Neural crest cell (in vitro differentiated cells): ENCODE measurements around the gene ERC2. TPM values are rescaled to one million over a fixed set of nuclear protein-coding genes. Genes with fewer than 3 reads are reported as not detected.

ENCODE experiments used
- DNase-seq: peaks from one replicate; pipeline ENCODE4 v3.0.0; 2021; ENCODE audit warnings: low read depth, mixed read lengths, low spot score
- H3K27ac Mint-ChIP-seq: one replicate; pipeline ENCODE4 v1.8.0; 2021; ENCODE audit warnings: mild to moderate bottlenecking, mixed read lengths; ENCODE audit not compliant: unreplicated experiment
- H3K27me3 Mint-ChIP-seq: 2 replicates; pipeline ENCODE4 v1.8.0; 2021; ENCODE audit warnings: low read depth, mild to moderate bottlenecking, mixed read lengths
- H3K36me3 Mint-ChIP-seq: 2 replicates; pipeline ENCODE4 v1.8.0; 2021; ENCODE audit warnings: low read depth, mild to moderate bottlenecking, mixed read lengths
- H3K4me1 Mint-ChIP-seq: 2 replicates; pipeline ENCODE4 v1.8.0; 2021; ENCODE audit warnings: mixed read lengths
- H3K4me3 Mint-ChIP-seq: one replicate; pipeline ENCODE4 v1.8.0; 2021; ENCODE audit warnings: mild to moderate bottlenecking, mixed read lengths
- H3K9me3 Mint-ChIP-seq: 2 replicates; pipeline ENCODE4 v1.8.0; 2021; ENCODE audit warnings: mixed read lengths
- total RNA-seq: library from RNA; stranded (reverse); gene quantifications from 2 replicates; pipeline ENCODE4 v1.2.1, GENCODE V29; 2021
- TF ChIP-seq, protein P1 (sequence below): fragments of 200-600 bp; sonication (generic); conservative IDR thresholded peaks from 2 replicates; pipeline ENCODE4 v1.5.0; 2021; ENCODE audit warnings: antibody characterized with exemption, mild to moderate bottlenecking

Gene ERC2
- total RNA-seq, 1 donor from 2014 or later: 13.5 TPM

DNA sequence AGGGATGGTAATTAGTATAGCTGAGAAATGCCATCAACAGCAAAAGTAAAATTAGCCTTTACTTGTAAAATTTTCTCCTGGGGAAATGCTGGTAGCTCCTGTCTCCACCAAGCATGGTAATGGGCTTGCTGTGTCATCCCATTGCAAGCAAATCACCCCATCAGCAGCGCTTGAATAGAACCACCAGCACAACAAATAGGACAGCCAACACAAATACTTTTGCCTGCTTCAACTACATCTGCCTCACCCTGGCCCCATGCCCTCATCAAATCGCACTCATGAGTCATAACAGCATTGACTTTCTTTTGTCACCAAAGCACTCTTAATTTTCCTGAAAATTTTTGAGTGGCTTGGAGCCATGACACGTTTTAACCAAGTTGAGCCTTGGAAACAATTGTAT is 52.6 kb downstream of the ERC2 start:
- Mint-ChIP-seq H3K27me3 (no peaks in the 10 kb centered on the region), H3K4me3 (no peak overlapping the region), H3K27ac (no peak overlapping the region), H3K36me3 (no peaks in the 10 kb centered on the region), H3K9me3 (no peaks in the 10 kb centered on the region), H3K4me1 (peaks cover 7% of the 10 kb centered on the region)
- TF ChIP-seq, protein P1, sequence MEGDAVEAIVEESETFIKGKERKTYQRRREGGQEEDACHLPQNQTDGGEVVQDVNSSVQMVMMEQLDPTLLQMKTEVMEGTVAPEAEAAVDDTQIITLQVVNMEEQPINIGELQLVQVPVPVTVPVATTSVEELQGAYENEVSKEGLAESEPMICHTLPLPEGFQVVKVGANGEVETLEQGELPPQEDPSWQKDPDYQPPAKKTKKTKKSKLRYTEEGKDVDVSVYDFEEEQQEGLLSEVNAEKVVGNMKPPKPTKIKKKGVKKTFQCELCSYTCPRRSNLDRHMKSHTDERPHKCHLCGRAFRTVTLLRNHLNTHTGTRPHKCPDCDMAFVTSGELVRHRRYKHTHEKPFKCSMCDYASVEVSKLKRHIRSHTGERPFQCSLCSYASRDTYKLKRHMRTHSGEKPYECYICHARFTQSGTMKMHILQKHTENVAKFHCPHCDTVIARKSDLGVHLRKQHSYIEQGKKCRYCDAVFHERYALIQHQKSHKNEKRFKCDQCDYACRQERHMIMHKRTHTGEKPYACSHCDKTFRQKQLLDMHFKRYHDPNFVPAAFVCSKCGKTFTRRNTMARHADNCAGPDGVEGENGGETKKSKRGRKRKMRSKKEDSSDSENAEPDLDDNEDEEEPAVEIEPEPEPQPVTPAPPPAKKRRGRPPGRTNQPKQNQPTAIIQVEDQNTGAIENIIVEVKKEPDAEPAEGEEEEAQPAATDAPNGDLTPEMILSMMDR: no peak
- no peak for DNase-seq

DNA sequence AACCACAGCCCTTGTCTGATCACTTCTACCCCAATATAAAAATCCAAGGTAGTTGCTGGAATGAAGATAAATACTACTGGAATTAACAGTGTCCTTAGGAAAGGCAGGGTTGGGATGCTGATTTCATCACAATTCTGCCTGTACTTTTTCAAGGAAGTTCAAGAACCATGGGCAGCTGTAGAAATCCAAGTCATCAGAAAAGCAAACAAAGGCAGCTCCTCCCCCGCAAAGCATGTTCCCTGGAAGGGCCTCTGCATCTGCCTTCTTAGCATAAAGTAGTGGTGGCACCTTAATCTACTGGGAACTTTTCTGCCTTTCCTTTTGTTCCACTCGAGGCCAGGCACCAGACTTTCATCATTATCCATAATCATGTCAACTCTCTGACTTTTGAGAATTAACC is 54.4 kb downstream of the ERC2 start:
- Mint-ChIP-seq H3K27me3 (no peaks in the 10 kb centered on the region), H3K27ac (peak overlapping the region; percentile 86), H3K36me3 (no peaks in the 10 kb centered on the region), H3K4me1 (peaks cover 7% of the 10 kb centered on the region), H3K9me3 (no peaks in the 10 kb centered on the region), H3K4me3 (no peak overlapping the region)
- DNase-seq: no peak
- TF ChIP-seq, protein P1: no peak

DNA sequence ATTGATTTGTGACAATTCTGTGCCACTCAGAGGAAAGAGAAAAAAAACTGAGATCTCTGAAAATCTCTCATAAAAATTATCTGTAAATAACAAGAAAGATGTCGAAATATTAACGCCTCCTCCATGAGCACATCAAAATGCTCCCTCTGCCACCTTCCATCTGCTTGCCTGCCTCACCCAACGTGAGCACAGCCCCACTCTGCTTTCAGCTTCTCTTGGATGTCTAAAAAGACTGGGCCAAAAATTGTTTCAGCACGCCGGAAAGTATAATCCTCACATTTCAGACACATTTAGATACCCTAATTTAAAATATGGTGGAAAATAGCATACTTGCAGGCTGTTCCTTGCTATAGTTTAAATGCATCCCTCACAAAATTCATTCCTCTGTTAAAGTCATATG is 57.1 kb downstream of the ERC2 start:
- DNase-seq: no peak
- Mint-ChIP-seq H3K4me3 (no peak overlapping the region), H3K27me3 (no peaks in the 10 kb centered on the region), H3K9me3 (no peaks in the 10 kb centered on the region), H3K27ac (no peak overlapping the region), H3K36me3 (no peaks in the 10 kb centered on the region), H3K4me1 (peaks cover 7% of the 10 kb centered on the region)
- TF ChIP-seq, protein P1: no peak

DNA sequence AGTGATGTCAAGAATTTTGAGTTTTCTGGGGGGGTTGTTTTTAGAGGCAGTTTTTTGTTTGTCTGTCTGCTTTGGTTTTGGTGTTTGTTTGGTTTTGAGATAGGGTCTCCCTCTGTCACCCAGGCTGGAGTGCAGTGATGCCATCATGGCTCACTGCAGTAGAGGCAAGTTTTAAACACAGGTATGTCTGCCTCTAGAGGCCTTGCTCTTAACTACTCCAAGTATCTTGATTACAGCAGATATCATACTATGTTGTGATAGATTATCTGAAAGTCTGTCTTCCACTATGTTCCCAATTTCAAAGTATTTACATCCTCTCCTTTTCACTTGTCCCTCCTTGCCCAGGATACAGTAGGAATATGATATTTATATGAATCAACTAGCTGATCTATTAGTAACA is 57.7 kb downstream of the ERC2 start:
- Mint-ChIP-seq H3K36me3 (no peaks in the 10 kb centered on the region), H3K27ac (no peak overlapping the region), H3K4me1 (peaks cover 7% of the 10 kb centered on the region), H3K27me3 (no peaks in the 10 kb centered on the region), H3K9me3 (no peaks in the 10 kb centered on the region), H3K4me3 (no peak overlapping the region)
- TF ChIP-seq, protein P1: no peak
- no peak for DNase-seq

DNA sequence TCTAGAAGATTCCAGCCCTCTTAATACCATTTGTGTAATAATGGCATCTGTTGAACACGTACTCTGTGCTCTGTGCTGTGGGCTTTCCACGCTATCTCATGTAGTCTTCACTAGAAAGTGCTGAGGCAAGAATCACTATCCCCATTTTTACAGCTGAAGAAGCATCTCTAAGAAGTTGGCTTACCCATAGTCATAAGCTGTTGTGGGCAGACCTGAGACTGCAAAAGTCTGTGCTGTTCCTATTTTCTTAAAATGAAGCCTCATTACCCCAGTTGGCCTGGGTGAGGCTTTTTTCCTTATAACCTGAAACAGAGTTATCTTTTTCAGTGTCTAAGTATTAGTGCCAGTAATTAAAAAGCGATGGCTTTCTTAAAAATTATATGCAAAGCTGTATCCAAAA is 58.5 kb downstream of the ERC2 start:
- no peaks in the 10 kb centered on the region for H3K27me3 Mint-ChIP-seq
- no peaks in the 10 kb centered on the region for H3K9me3 Mint-ChIP-seq
- TF ChIP-seq, protein P1: no peak
- H3K4me1 Mint-ChIP-seq: peaks cover 7% of the 10 kb centered on the region
- no peak overlapping the region for H3K4me3 Mint-ChIP-seq
- H3K36me3 Mint-ChIP-seq: no peaks in the 10 kb centered on the region
- DNase-seq: no peak
- no peak overlapping the region for H3K27ac Mint-ChIP-seq

DNA sequence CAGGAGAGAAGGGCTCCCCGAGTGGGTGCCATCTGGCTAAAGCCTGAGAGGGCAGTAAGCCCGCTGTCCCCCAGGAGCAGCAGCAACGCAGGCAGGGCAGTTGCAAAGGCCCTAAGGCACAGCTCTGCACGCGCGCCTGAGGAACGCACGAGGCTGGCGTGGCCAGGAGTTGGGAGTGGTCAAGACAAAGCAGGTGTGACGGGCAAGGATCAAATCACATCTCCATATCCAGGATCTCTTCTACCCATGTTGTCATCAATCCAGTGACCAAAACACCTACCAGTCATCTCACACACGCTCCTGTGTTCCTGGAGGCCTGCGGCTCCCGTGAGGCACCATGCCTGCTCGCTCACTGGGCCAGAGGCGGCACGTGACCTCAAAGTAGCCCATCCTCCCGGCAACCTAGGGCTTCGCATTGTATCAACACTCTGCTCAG is 59.5 kb downstream of the ERC2 start:
- DNase-seq: no peak
- no peaks in the 10 kb centered on the region for H3K27me3 Mint-ChIP-seq
- no peak overlapping the region for H3K4me3 Mint-ChIP-seq

More for the DNA sequence above, 59.5 kb downstream of the ERC2 start:
- Mint-ChIP-seq H3K36me3 (no peaks in the 10 kb centered on the region), H3K27ac (no peak overlapping the region), H3K4me1 (peaks cover 2% of the 10 kb centered on the region), H3K9me3 (no peaks in the 10 kb centered on the region)
- TF ChIP-seq, protein P1: no peak
